GM23338 (cell line): Measurements from ENCODE around the gene RPL3.

Experiments used
- CREB1 ChIP-seq: fragments of 250-450 bp; sonication (Bioruptor Pico); IDR thresholded peaks from 2 replicates; pipeline ENCODE4 v1.5.0; 2020; ENCODE audit warnings: low read depth, mild to moderate bottlenecking, moderate library complexity
- EZH2 ChIP-seq: fragments of 200-600 bp; sonication (generic); IDR thresholded peaks from one replicate; pipeline ENCODE4 v1.8.0; 2017; ENCODE audit warnings: antibody characterized with exemption, mild to moderate bottlenecking, low read depth; ENCODE audit not compliant: unreplicated experiment
- EZH2phosphoT487 ChIP-seq: fragments of 200-600 bp; sonication (generic); IDR thresholded peaks from one replicate; pipeline ENCODE4 v1.8.1; 2018; ENCODE audit warnings: antibody characterized with exemption; ENCODE audit not compliant: unreplicated experiment
- JUNB ChIP-seq: IDR thresholded peaks from one replicate; pipeline ENCODE4 v1.6.1; 2016; ENCODE audit warnings: antibody characterized with exemption; ENCODE audit not compliant: unreplicated experiment
- NANOG ChIP-seq: IDR thresholded peaks from 2 replicates; pipeline ENCODE4 v1.6.1; 2016; ENCODE audit warnings: antibody characterized with exemption, borderline replicate concordance
- POLR2AphosphoS5 ChIP-seq: IDR thresholded peaks from 2 replicates; pipeline ENCODE4 v1.6.1; 2016; ENCODE audit warnings: antibody characterized with exemption, low read depth
- ZNF114 ChIP-seq: fragments of 250-450 bp; sonication (Bioruptor Pico); IDR thresholded peaks from 2 replicates; pipeline ENCODE4 v1.5.0; 2020; ENCODE audit warnings: mild to moderate bottlenecking, moderate library complexity
- TF ChIP-seq, protein P1 (sequence below), 2 experiments: fragments of 200-600 bp in 1 of 2; sonication (generic) in 1 of 2; conservative IDR thresholded peaks; 2 replicates each; pipeline versions ENCODE4 v1.5.1 to v1.6.1; 2016 to 2017; ENCODE audit warnings: antibody characterized with exemption in 2 of 2, low read depth in 2 of 2, mild to moderate bottlenecking in 2 of 2, moderate library complexity in 1 of 2
- TF ChIP-seq, protein P2 (sequence below): IDR thresholded peaks from 2 replicates; pipeline ENCODE4 v1.6.1; 2016; ENCODE audit warnings: antibody characterized with exemption
- TF ChIP-seq, protein P3 (sequence below): IDR thresholded peaks from one replicate; pipeline ENCODE4 v1.6.1; 2018; ENCODE audit warnings: antibody characterized with exemption; ENCODE audit not compliant: unreplicated experiment
- TF ChIP-seq, protein P4 (sequence below): fragments of 250-450 bp; sonication (Bioruptor Pico); IDR thresholded peaks from 2 replicates; pipeline ENCODE4 v1.5.0; 2020; ENCODE audit warnings: mild to moderate bottlenecking, moderate library complexity

DNA sequence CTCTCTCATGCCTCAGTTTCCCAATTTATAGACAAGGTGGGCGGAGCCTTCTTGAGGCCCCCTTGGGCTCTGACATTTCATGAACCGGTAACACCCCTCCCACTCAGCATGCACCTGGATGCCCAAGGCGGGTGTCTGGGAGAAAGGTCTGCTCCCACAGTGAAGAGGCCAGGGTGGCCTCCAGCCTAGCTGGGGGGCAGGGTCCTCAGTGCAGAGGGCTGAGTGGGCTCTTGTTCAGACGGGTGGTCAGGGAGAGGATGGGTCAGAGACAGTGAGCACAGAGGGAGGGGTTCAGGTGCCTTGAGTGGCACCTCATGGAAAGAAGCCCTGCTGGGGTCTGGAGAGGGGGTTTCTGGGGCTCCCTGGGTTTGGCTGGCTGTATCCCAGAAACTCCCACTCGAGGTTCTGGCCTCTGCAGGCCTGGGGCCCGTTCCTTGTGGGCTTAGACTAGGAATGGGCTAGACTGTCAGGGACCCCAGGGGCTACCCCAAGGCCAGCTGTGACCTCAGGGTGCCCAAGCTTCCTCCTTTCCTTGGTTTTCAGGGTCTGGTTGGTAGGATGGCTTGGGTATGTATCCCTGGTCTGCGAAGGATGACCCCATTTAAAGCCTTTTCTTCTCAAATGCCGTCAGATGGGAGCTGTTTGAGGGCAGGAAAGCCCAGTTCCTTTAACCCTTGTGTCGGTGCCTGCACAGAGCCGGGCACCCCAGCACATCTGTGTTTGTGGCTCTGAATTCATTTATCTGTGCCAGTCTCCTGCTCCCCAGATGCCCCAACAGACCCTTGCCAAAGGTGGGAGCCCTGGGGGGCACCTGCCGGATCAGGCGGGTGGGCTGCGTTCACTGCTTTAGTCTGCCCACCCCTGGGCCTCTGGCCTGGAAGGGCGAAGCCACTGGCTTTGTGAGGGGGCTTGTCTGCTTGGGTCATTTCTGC, 31.6 kb upstream of the RPL3 start:
- TF ChIP-seq EZH2 (no peak), EZH2phosphoT487 (no peak), CREB1 (no peak), POLR2AphosphoS5 (no peak), JUNB (no peak), ZNF114 (CRISPR knock-in tag) (no peak), NANOG (no peak)
- TF ChIP-seq, protein P1, sequence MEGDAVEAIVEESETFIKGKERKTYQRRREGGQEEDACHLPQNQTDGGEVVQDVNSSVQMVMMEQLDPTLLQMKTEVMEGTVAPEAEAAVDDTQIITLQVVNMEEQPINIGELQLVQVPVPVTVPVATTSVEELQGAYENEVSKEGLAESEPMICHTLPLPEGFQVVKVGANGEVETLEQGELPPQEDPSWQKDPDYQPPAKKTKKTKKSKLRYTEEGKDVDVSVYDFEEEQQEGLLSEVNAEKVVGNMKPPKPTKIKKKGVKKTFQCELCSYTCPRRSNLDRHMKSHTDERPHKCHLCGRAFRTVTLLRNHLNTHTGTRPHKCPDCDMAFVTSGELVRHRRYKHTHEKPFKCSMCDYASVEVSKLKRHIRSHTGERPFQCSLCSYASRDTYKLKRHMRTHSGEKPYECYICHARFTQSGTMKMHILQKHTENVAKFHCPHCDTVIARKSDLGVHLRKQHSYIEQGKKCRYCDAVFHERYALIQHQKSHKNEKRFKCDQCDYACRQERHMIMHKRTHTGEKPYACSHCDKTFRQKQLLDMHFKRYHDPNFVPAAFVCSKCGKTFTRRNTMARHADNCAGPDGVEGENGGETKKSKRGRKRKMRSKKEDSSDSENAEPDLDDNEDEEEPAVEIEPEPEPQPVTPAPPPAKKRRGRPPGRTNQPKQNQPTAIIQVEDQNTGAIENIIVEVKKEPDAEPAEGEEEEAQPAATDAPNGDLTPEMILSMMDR (conservative IDR thresholded peaks at IDR 0.05; ENCODE audit: low read depth in 2 of 2) = no peak
- TF ChIP-seq, protein P2, sequence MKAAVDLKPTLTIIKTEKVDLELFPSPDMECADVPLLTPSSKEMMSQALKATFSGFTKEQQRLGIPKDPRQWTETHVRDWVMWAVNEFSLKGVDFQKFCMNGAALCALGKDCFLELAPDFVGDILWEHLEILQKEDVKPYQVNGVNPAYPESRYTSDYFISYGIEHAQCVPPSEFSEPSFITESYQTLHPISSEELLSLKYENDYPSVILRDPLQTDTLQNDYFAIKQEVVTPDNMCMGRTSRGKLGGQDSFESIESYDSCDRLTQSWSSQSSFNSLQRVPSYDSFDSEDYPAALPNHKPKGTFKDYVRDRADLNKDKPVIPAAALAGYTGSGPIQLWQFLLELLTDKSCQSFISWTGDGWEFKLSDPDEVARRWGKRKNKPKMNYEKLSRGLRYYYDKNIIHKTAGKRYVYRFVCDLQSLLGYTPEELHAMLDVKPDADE = no peak
- TF ChIP-seq, protein P3, sequence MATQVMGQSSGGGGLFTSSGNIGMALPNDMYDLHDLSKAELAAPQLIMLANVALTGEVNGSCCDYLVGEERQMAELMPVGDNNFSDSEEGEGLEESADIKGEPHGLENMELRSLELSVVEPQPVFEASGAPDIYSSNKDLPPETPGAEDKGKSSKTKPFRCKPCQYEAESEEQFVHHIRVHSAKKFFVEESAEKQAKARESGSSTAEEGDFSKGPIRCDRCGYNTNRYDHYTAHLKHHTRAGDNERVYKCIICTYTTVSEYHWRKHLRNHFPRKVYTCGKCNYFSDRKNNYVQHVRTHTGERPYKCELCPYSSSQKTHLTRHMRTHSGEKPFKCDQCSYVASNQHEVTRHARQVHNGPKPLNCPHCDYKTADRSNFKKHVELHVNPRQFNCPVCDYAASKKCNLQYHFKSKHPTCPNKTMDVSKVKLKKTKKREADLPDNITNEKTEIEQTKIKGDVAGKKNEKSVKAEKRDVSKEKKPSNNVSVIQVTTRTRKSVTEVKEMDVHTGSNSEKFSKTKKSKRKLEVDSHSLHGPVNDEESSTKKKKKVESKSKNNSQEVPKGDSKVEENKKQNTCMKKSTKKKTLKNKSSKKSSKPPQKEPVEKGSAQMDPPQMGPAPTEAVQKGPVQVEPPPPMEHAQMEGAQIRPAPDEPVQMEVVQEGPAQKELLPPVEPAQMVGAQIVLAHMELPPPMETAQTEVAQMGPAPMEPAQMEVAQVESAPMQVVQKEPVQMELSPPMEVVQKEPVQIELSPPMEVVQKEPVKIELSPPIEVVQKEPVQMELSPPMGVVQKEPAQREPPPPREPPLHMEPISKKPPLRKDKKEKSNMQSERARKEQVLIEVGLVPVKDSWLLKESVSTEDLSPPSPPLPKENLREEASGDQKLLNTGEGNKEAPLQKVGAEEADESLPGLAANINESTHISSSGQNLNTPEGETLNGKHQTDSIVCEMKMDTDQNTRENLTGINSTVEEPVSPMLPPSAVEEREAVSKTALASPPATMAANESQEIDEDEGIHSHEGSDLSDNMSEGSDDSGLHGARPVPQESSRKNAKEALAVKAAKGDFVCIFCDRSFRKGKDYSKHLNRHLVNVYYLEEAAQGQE = no peak
- TF ChIP-seq, protein P4, sequence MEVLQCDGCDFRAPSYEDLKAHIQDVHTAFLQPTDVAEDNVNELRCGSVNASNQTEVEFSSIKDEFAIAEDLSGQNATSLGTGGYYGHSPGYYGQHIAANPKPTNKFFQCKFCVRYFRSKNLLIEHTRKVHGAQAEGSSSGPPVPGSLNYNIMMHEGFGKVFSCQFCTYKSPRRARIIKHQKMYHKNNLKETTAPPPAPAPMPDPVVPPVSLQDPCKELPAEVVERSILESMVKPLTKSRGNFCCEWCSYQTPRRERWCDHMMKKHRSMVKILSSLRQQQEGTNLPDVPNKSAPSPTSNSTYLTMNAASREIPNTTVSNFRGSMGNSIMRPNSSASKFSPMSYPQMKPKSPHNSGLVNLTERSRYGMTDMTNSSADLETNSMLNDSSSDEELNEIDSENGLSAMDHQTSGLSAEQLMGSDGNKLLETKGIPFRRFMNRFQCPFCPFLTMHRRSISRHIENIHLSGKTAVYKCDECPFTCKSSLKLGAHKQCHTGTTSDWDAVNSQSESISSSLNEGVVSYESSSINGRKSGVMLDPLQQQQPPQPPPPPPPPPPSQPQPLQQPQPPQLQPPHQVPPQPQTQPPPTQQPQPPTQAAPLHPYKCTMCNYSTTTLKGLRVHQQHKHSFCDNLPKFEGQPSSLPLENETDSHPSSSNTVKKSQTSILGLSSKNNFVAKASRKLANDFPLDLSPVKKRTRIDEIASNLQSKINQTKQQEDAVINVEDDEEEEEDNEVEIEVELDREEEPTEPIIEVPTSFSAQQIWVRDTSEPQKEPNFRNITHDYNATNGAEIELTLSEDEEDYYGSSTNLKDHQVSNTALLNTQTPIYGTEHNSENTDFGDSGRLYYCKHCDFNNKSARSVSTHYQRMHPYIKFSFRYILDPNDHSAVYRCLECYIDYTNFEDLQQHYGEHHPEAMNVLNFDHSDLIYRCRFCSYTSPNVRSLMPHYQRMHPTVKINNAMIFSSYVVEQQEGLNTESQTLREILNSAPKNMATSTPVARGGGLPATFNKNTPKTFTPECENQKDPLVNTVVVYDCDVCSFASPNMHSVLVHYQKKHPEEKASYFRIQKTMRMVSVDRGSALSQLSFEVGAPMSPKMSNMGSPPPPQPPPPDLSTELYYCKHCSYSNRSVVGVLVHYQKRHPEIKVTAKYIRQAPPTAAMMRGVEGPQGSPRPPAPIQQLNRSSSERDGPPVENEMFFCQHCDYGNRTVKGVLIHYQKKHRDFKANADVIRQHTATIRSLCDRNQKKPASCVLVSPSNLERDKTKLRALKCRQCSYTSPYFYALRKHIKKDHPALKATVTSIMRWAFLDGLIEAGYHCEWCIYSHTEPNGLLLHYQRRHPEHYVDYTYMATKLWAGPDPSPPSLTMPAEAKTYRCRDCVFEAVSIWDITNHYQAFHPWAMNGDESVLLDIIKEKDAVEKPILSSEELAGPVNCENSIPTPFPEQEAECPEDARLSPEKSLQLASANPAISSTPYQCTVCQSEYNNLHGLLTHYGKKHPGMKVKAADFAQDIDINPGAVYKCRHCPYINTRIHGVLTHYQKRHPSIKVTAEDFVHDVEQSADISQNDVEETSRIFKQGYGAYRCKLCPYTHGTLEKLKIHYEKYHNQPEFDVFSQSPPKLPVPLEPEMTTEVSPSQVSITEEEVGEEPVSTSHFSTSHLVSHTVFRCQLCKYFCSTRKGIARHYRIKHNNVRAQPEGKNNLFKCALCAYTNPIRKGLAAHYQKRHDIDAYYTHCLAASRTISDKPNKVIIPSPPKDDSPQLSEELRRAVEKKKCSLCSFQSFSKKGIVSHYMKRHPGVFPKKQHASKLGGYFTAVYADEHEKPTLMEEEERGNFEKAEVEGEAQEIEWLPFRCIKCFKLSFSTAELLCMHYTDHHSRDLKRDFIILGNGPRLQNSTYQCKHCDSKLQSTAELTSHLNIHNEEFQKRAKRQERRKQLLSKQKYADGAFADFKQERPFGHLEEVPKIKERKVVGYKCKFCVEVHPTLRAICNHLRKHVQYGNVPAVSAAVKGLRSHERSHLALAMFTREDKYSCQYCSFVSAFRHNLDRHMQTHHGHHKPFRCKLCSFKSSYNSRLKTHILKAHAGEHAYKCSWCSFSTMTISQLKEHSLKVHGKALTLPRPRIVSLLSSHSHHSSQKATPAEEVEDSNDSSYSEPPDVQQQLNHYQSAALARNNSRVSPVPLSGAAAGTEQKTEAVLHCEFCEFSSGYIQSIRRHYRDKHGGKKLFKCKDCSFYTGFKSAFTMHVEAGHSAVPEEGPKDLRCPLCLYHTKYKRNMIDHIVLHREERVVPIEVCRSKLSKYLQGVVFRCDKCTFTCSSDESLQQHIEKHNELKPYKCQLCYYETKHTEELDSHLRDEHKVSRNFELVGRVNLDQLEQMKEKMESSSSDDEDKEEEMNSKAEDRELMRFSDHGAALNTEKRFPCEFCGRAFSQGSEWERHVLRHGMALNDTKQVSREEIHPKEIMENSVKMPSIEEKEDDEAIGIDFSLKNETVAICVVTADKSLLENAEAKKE (CRISPR knock-in tag) = no peak
